GM18526 (cell line): ENCODE data around the gene ENPP6.

Source experiments
- POLR2A ChIP-seq: IDR thresholded peaks from 3 replicates; pipeline ENCODE4 v1.6.1; 2011; ENCODE audit not compliant: insufficient read length; ENCODE audit errors: extremely low read depth

Gene ENPP6

GRCh38 chr4:184111233-184111832 is 106.3 kb downstream of the ENPP6 start:
- no peak for TF ChIP-seq POLR2A

- no peak for TF ChIP-seq POLR2A
These were observed 107.0 kb downstream of the ENPP6 start for GRCh38 chr4:184110452-184111224.

GRCh38 chr4:184108006-184108501 is 109.6 kb downstream of the ENPP6 start:
- no peak for TF ChIP-seq POLR2A

- TF ChIP-seq POLR2A = no peak
These were observed 113.1 kb downstream of the ENPP6 start for GRCh38 chr4:184104419-184105101.

GRCh38 chr4:184103527-184104264 is 114.0 kb downstream of the ENPP6 start:
- no peak for TF ChIP-seq POLR2A

- no peak for TF ChIP-seq POLR2A
These were observed 114.7 kb downstream of the ENPP6 start for GRCh38 chr4:184102927-184103326.

GRCh38 chr4:184102488-184102887 is 115.2 kb downstream of the ENPP6 start:
- no peak for TF ChIP-seq POLR2A

GRCh38 chr4:184101711-184102110 is 116.0 kb downstream of the ENPP6 start:
- TF ChIP-seq POLR2A = no peak

GRCh38 chr4:184100297-184100885 is 117.3 kb downstream of the ENPP6 start:
- TF ChIP-seq POLR2A = no peak

GRCh38 chr4:184099535-184099966 is 118.1 kb downstream of the ENPP6 start:
- no peak for TF ChIP-seq POLR2A

- no peak for TF ChIP-seq POLR2A
These were observed 118.7 kb downstream of the ENPP6 start for GRCh38 chr4:184099000-184099399.

GRCh38 chr4:184097815-184098214 is 119.9 kb downstream of the ENPP6 start:
- no peak for TF ChIP-seq POLR2A

GRCh38 chr4:184097241-184097605 is 120.5 kb downstream of the ENPP6 start:
- no peak for TF ChIP-seq POLR2A

- TF ChIP-seq POLR2A = no peak
These were observed 121.0 kb downstream of the ENPP6 start for GRCh38 chr4:184096561-184097240.
